Coronary artery (tissue), 2 donors: ENCODE results near the gene NSRP1.

Experiments
- DNase-seq: peaks from one replicate; pipeline ENCODE4 v3.0.0-alpha.2; 2017; ENCODE audit warnings: low spot score
- H3K27ac ChIP-seq, 2 donors: fragments of 200-600 bp; sonication (generic); one replicate each; pipeline ENCODE4 v1.5.1; 2016 to 2019
- H3K4me3 ChIP-seq: fragments of 200-600 bp; sonication (generic); 2 replicates; pipeline ENCODE4 v1.5.1; 2016; ENCODE audit warnings: mild to moderate bottlenecking, moderate library complexity
- TF ChIP-seq, protein P1 (sequence below): fragments of 200-600 bp; sonication (generic); IDR thresholded peaks from one replicate; pipeline ENCODE4 v1.5.1; 2019; ENCODE audit warnings: antibody characterized with exemption

Gene NSRP1

DNA sequence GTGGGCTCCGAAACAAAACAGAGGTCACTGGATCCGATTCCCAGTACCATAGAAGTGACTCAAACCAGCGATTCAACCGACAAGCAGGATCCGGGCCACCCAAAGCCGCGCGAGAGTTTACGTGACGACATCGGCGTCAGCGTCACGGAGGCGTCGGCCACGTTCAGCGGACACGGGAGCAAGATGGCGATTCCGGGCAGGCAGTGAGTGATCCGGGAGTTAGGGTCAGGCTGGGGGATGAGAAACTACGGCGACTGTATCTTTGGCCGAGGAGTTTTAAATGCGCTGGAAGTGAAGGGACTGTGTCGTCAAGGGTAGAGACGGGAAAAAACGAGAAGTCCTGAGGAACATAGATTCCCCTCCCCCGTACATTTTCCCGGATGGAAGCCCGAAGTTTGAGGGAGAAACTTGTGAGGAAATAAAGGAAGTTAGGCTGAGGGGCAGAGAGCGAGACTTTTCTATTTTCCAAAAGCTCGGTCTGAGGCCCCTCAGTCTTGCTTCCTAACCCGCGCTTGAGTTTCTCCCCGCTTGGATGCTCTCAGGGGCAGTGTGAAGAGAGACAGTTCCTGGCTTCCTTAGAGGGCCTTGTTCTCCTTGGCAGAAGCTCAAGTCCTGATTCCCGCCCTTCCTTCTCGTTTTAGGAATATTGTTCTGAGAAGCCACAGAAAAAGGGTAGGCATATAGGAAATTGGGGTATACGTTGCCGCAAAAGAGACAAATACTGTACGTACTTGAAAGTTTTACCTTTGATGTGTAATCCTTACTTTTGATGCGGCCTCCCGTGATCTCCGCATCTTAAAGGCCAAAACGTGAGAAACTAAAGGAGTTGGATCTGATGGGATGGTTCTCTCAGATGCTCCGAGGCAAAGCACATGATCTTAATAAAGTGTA, at the start of gene NSRP1:
Gene NSRP1, plus strand, starts transcription at position 156 of the 891 bp plus-strand sequence. Its CDS starts 28 bp downstream, at position 184.
- H3K27ac ChIP-seq = peak within 1 kb of the TSS; percentile 93 to 98
- H3K4me3 ChIP-seq = peak within 1 kb of the TSS; percentile 77
- TF ChIP-seq, protein P1, sequence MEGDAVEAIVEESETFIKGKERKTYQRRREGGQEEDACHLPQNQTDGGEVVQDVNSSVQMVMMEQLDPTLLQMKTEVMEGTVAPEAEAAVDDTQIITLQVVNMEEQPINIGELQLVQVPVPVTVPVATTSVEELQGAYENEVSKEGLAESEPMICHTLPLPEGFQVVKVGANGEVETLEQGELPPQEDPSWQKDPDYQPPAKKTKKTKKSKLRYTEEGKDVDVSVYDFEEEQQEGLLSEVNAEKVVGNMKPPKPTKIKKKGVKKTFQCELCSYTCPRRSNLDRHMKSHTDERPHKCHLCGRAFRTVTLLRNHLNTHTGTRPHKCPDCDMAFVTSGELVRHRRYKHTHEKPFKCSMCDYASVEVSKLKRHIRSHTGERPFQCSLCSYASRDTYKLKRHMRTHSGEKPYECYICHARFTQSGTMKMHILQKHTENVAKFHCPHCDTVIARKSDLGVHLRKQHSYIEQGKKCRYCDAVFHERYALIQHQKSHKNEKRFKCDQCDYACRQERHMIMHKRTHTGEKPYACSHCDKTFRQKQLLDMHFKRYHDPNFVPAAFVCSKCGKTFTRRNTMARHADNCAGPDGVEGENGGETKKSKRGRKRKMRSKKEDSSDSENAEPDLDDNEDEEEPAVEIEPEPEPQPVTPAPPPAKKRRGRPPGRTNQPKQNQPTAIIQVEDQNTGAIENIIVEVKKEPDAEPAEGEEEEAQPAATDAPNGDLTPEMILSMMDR = no peak
- peak; percentile 98 for DNase-seq

DNA sequence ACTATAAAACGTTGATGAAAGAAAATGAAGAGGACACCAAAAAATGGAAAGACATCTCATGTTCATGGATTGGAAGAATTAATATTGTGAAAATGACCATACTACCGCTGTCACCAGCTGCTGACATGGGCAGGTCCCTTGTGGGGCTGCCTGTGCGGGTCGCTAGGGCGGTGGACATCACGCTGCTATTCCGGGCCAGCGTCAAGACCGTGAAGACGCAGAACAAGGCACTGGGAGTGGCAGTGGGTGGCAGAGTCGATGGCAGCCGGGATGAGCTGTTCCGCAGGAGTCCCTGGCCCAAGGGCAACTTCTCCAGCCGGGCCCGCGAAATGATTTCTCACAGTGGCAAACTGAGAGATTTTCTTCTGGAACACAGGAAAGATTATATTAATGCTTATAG, 48.2 kb upstream of the NSRP1 start:
- H3K27ac ChIP-seq = no peak overlapping the region
- H3K4me3 ChIP-seq = no peak overlapping the region
- DNase-seq = no peak
- TF ChIP-seq, protein P1 = no peak

DNA sequence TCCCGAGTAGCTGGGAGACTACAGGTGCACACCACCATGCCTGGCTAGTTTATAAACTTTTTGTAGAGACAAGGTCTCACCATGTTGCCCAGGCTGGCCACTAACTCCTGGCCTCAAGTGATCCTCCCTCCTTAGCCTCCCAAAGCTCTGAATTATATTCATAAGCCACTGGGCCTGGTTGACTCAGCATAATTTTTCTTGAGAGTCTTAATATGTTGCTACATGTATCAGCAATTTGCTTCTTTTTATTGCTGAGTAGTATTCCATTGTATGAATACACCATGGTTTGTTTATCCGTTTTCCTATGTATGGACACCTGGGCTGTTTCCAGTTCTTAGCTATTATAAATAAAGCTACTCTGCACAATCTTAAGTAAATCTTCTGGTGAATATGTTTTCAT, 42.4 kb upstream of the NSRP1 start:
- Histone ChIP-seq H3K4me3 (no peak overlapping the region), H3K27ac (no peak overlapping the region)
- TF ChIP-seq, protein P1 = no peak
- DNase-seq = no peak

GRCh38 chr17:30074730-30075129, 41.9 kb upstream of the NSRP1 start:
- H3K27ac ChIP-seq = no peak overlapping the region
- no peak for DNase-seq
- TF ChIP-seq, protein P1 = no peak
- no peak overlapping the region for H3K4me3 ChIP-seq

DNA sequence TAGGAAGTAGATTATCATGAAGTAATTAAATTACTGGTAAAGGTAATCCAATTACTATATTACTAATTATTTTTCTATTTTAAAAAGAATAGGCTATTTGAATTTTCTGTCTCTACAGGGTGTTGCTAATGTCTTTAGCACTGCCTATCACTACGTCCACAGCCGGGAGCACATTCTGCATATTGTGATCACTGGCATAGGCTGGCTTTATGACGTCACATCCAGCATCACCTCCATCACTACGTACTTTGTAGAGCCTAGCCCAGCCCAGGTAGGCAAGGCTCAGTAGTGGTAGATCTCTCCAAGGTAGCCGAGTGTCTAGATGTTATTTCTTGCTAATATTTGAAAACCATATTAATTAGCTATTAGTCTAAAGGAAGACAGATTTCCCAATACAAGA, 33.8 kb upstream of the NSRP1 start:
- DNase-seq = no peak
- TF ChIP-seq, protein P1 = no peak
- H3K4me3 ChIP-seq = no peak overlapping the region
- H3K27ac ChIP-seq = no peak overlapping the region

GRCh38 chr17:30084788-30085187, 31.8 kb upstream of the NSRP1 start:
- no peak for DNase-seq
- H3K27ac ChIP-seq = no peak overlapping the region

More at GRCh38 chr17:30084788-30085187, 31.8 kb upstream of the NSRP1 start:
- TF ChIP-seq, protein P1 = no peak
- H3K4me3 ChIP-seq = no peak overlapping the region
